Lung microvascular endothelial cell (primary cell): ENCODE results near the gene TEX35. TPM values are rescaled to one million over a fixed set of nuclear protein-coding genes. Genes with fewer than 3 reads are reported as not detected.
A peak's percentile ranks its signal among the peaks of the same experiment; 100 is the strongest.

Experiments used
- DNase-seq, 2 donors: peaks; one replicate each; pipeline versions ENCODE4 v3.0.0 to v3.0.0-alpha.2; 2010; ENCODE audit warnings: low read depth in 2 of 2
- total RNA-seq: library from RNA; depleted of rRNA; stranded (reverse); fragments of >200 nt; gene quantifications from 2 replicates; pipeline ENCODE4 v1.2.1, GENCODE V29; 2014

Gene TEX35
- total RNA-seq, result not detected in 2 replicates

DNA sequence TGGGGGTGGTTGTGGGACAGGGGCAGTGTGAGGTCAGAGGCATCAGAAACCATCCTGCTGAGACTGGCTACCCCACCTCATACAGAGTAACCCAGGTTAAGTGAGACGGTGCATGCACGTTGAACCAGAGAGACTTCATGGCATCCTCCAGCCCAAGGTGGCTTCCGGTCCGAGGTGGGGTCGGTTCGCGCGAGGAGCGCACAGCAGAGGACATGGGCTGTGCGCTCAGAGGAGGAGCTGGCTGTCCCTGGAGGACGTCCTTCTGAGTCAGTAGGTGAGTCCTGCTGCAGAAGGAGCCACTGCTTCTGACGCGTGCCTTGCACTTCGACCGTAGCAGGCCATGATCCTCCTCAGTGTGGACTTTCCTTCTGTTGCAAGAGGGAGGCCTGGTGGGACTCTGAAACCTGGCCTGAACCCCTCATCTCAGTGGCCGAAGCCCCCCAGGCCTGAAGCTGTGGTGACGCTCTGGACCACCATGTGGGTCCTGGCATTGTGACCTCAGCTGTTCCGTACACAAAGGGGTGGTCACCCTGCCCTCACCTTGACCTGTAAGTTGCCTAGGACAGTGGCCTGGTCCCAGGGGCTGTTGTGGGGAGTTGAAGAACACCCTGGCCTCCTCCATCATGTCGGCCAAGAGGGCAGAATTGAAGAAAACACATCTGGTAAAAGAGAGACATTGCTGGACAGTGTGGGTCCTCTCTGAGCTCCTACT is at the start of gene TEX35:
Gene TEX35, plus strand, starts transcription at position 544 of the 712 bp plus-strand sequence. Its CDS starts 80 bp downstream, at position 624.
- DNase-seq, result no peak

DNA sequence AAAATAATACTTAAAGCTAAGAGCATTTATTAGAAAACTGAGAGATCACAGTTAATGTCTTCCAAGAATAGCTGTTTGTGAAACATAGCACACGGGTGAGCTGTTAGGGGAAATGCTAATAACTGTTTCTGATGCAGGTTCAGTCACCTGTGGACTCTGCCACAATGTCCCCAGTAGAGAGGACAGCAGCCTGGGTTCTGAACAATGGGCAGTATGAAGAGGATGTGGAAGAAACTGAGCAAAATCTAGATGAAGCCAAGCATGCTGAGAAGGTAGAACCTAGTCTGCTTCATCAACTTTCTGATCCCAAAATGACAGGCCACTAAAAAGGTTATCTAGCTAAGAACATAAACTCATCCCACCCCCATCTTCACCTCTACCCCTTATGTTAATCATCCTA is 48.8 kb upstream of the TEX35 start:
- DNase-seq, result no peak

DNA sequence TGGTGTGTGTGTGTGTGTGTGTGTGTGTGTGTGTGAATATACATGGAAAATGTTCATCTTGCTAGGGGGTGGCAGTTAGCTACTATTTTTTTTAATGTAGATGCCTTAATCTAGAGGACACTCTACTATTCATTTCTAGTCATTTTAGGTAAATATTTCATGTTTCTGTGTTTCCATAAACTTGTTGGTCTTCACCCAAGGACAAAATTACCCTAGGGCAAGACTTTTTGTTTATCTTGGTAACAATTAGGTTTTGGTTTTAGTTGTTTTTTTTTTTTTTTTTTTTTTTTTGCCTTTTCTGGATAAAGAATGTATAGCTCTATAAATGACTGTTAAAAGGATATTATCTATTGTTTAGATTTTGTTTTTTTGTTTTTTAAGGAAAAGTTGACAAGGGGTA is 48.3 kb upstream of the TEX35 start:
- DNase-seq, result no peak

- DNase-seq, result peak in 1 of 2 donors; percentile 38
Observed at GRCh38 chr1:178465011-178465410, 47.9 kb upstream of the TEX35 start.

DNA sequence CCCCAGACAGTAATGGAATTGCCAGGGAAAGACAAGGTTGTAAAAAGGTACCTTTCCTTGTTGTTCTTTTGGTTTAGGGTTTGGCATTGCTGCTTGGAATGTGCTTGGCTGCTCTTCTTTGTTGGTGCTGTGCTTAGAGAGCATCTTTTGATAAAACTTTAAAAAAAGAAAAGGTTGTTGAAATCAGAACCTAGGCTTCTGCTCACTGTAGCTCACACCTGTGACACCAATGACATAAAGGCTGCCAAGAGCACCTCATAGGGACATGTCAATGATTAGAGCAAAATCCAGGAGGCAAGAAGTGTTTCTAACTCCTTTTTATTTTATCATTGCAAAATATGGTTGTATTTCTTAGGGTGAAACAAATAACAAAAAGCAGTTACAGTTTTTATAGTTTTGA is 45.1 kb upstream of the TEX35 start:
- no peak for DNase-seq

- DNase-seq, result no peak
Observed at GRCh38 chr1:178470411-178470960, 42.4 kb upstream of the TEX35 start.

DNA sequence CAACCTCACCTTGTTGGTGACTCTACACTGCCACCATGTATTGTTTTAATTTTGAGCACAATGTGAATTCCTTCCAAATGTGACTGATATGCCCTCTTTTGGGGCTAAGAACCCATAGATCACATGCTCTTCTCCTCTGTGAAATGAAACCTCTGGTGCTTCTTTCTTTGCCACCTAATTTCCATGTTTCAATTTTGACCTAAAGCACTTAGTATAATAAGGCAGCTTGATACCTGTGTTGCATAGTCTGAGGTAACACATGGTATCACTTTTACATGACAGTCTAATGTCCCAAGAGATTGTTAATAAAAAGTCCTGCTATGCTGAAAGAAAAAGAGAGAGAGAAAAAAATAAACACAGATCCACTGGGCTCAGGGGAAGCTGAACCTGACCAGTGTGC is 40.4 kb upstream of the TEX35 start:
- DNase-seq, result no peak

DNA sequence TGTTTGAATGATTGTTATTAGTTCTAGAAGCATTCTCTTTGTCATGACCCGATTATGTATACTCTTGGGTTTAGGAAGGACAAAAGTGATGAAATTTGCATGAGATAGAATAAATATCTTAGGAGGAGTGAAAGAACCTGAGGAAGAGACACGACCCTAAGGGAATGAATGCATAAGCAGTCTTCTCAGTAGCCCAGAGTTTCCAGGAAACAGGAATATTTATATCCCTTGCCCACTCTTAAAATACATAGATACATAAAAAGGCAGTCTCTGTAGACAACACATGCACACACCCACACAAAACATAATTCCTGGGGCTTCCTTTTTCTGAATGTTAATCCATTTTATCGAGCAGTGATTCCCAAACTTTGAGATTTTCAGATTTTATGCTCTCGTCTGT is 35.5 kb upstream of the TEX35 start:
- DNase-seq, result no peak

- DNase-seq, result no peak
Observed at GRCh38 chr1:178477841-178478240, 35.1 kb upstream of the TEX35 start.

DNA sequence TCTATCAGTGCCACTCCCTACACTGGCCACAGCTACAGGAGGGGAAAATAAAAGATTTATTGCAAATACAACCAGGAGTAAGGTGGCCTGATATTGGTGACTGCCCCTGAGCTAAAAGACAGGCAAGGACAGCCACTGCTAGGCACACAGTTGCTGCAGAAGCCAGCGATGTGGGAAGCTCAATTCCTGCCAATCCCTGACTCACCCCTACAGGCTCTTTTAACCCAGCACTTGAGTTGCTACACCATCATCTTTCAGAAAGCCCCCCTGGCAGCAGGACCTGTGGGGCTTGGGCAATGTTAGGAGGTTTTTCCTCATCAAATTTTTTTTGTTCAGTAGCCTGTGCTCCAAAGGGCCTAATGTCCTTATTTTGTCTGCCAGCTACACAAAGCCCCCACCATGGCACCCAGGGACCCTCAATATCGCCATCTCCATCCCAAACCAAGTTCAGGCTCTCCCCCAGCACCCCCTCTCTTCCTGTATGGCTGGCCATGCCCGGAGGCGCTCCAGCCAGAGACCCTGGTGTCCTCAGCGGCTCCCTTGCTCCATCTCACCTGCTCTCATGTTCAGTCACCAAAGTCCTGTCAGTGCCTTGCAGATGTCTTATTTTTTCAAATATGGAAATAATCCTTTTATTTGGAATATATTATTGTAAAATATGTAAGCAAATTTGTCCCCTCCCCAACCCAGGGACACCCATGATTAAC is 29.5 kb upstream of the TEX35 start:
- no peak for DNase-seq

DNA sequence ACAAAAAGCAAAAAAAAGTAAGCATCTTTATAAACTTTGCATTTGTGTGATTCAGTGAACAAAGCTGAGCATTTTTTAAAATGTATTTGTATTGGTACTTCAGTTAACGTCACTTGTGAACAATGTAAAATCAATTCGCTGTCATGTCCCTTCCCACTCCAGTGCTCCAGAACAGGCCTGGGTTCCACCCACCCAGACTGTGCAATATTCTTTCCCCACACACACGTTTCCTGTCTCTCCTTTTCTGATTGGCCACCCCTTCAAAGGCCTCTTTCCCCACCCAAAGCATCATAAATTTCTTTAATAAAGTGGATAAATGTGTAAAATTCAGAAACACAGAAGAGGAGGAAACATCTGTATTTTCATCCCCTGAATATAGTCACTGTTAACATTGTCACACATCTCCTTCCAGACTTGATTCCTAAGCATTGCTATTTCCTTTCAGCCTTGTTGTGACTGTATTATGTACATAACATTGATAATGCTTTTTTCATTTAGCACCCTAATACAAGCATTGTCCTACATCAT is 28.1 kb upstream of the TEX35 start:
- DNase-seq, result peak; percentile 32 to 45

- peak; percentile 37 to 48 for DNase-seq
Observed at GRCh38 chr1:178485541-178485981, 27.3 kb upstream of the TEX35 start.

DNA sequence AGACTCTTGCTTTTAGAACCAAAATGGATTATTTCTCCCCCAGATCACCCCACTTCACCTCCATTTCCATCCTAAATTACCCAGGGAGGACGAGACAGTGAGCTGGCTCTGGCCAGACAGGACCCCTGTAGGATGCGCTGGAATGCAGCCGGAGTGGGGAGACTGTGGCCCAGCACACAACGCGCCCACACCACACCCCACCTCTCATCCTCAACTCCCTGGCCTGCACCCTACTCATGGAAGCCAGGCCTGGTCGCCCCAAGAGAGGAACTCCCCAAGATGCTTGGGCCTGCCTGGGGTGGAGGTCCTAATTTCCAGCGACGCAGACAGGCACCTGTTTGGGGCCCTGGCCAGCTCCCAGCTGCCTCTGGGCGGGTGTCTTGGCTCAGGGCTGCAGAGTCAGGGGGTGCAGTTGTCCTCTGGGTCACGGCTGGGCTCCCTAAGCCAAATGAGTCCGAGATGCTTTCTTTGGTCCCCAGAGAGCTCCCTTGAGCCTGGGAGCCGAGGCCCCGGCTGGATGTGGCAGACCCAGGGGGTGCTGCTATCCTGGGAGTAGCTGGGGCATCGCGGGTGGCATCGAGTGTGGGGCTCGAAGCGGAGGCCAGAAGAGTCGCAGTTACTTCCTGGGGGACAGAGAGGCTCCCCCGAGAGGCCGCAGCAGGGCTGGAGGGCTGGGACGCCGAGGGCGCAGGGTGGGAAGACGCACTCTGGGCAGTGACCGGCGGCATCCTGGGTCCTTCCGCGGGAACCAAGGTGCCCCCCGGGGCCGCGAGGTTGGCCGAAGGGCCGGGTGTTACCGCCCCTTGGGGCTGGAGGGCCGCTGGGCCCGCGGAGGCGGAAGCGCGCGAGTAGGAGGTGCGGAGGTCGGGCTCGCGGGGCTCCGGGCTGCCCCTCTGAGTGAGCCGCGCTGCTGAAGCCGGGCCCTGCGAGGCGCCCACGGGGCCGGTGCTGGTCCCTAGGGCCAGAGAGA is 26.5 kb upstream of the TEX35 start:
- no peak for DNase-seq

GRCh38 chr1:178487070-178487615 is 25.8 kb upstream of the TEX35 start:
- no peak for DNase-seq

- DNase-seq, result no peak
Observed at GRCh38 chr1:178488393-178488792, 24.5 kb upstream of the TEX35 start.

GRCh38 chr1:178489399-178489798 is 23.5 kb upstream of the TEX35 start:
- no peak for DNase-seq

DNA sequence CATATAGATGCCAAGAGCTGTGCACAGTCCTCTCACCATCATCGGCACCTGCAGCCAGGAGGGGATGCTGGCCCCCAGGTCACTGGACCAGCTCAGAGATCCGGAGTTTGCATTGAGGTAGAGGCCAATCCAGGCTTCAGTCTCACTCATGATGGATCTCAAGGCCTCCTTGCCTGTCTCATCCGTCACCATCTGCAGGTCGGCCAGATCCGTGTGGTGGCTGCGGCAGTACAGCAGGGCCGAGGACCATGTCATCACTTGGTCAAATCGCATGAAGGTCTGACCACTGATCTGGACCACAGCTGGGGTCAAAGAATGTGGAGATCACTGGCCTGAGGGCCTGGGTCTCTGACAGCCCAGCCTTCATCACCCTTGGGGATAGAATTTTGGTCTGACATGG is 22.8 kb upstream of the TEX35 start:
- DNase-seq, result no peak

DNA sequence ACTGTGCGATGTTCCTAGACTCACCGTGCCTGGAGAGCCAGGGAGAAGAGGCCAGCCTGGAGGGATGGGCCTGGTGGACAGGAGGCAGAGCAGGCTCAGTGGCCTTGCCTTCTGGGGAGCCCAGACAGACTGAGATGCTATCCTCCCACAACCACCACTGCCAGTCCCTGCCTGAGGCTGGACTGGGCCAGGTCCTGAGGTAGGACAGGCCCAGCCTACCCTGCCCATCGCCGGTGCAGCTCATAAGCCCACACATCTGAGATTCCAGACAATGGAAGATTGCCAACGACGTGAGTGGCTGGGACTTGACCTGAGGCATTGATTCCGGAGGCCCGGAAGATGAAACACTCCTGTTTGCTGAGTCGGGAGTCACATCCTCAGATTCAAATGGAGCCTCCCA is 21.9 kb upstream of the TEX35 start:
- no peak for DNase-seq

- DNase-seq, result no peak
Observed at GRCh38 chr1:178491721-178492120, 21.2 kb upstream of the TEX35 start.

GRCh38 chr1:178492341-178492740 is 20.6 kb upstream of the TEX35 start:
- DNase-seq, result no peak

GRCh38 chr1:178493301-178493741 is 19.6 kb upstream of the TEX35 start:
- DNase-seq, result no peak
